ENCODE results near the gene FBXO31. TPM values are rescaled to one million over a fixed set of nuclear protein-coding genes. Genes with fewer than 3 reads are reported as not detected.

Gene FBXO31
- total RNA-seq, 2 donors from 2014 or later = 39.5 to 65.8 TPM

- no peak for DNase-seq (ENCODE audit: low spot score)
- H3K36me3 ChIP-seq = no peaks in the 10 kb centered on the region
- H3K4me1 ChIP-seq (replicated peaks) = no peaks in the 10 kb centered on the region
- H3K27me3 ChIP-seq (replicated peaks; ENCODE audit: insufficient read depth) = no peaks in the 10 kb centered on the region
- 88% methylated on average over 5 of the region's 5 CpGs for WGBS
- no peaks in the 10 kb centered on the region for H3K9me3 ChIP-seq
- H3K27ac ChIP-seq = no peak overlapping the region
- no peak overlapping the region for H3K4me3 ChIP-seq
- intact Hi-C loops (cut with DNase I) = loop anchor here (10.0 kb wide), 1 partner anchor 185 kb away; the partner anchor contains the start of gene ZCCHC14
- TF ChIP-seq POLR2AphosphoS5 (IDR thresholded peaks at IDR 0.05) (no peak), POLR2A (IDR thresholded peaks at IDR 0.05) (no peak)
- TF ChIP-seq, protein P1, sequence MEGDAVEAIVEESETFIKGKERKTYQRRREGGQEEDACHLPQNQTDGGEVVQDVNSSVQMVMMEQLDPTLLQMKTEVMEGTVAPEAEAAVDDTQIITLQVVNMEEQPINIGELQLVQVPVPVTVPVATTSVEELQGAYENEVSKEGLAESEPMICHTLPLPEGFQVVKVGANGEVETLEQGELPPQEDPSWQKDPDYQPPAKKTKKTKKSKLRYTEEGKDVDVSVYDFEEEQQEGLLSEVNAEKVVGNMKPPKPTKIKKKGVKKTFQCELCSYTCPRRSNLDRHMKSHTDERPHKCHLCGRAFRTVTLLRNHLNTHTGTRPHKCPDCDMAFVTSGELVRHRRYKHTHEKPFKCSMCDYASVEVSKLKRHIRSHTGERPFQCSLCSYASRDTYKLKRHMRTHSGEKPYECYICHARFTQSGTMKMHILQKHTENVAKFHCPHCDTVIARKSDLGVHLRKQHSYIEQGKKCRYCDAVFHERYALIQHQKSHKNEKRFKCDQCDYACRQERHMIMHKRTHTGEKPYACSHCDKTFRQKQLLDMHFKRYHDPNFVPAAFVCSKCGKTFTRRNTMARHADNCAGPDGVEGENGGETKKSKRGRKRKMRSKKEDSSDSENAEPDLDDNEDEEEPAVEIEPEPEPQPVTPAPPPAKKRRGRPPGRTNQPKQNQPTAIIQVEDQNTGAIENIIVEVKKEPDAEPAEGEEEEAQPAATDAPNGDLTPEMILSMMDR (IDR thresholded peaks at IDR 0.05) = no peak
These were observed 73.7 kb downstream of the FBXO31 start for GRCh38 chr16:87309620-87310525.

GRCh38 chr16:87308826-87309225 lies 74.8 kb downstream of the FBXO31 start:
- 95% methylated on average over 4 of the region's 4 CpGs for WGBS
- no peaks in the 10 kb centered on the region for H3K9me3 ChIP-seq
- TF ChIP-seq POLR2A (IDR thresholded peaks at IDR 0.05) (no peak), POLR2AphosphoS5 (IDR thresholded peaks at IDR 0.05) (no peak)
- TF ChIP-seq, protein P1 (IDR thresholded peaks at IDR 0.05) = no peak
- H3K27me3 ChIP-seq (replicated peaks; ENCODE audit: insufficient read depth) = no peaks in the 10 kb centered on the region
- no peak for DNase-seq (ENCODE audit: low spot score)
- no peak overlapping the region for H3K4me3 ChIP-seq
- H3K36me3 ChIP-seq = no peaks in the 10 kb centered on the region
- no peak overlapping the region for H3K27ac ChIP-seq
- intact Hi-C loops (cut with DNase I) = no loop called here
- H3K4me1 ChIP-seq (replicated peaks) = no peaks in the 10 kb centered on the region

GRCh38 chr16:87306516-87306915 lies 77.1 kb downstream of the FBXO31 start:
- no peaks in the 10 kb centered on the region for H3K9me3 ChIP-seq
- no peaks in the 10 kb centered on the region for H3K4me1 ChIP-seq (replicated peaks)
- 78% methylated on average over 3 of the region's 3 CpGs for WGBS
- no peak for DNase-seq (ENCODE audit: low spot score)
- H3K4me3 ChIP-seq = no peak overlapping the region
- intact Hi-C loops (cut with DNase I) = no loop called here
- no peaks in the 10 kb centered on the region for H3K36me3 ChIP-seq
- TF ChIP-seq, protein P1 (IDR thresholded peaks at IDR 0.05) = no peak
- TF ChIP-seq POLR2AphosphoS5 (IDR thresholded peaks at IDR 0.05) (no peak), POLR2A (IDR thresholded peaks at IDR 0.05) (no peak)
- H3K27me3 ChIP-seq (replicated peaks; ENCODE audit: insufficient read depth) = no peaks in the 10 kb centered on the region
- no peak overlapping the region for H3K27ac ChIP-seq

DNA sequence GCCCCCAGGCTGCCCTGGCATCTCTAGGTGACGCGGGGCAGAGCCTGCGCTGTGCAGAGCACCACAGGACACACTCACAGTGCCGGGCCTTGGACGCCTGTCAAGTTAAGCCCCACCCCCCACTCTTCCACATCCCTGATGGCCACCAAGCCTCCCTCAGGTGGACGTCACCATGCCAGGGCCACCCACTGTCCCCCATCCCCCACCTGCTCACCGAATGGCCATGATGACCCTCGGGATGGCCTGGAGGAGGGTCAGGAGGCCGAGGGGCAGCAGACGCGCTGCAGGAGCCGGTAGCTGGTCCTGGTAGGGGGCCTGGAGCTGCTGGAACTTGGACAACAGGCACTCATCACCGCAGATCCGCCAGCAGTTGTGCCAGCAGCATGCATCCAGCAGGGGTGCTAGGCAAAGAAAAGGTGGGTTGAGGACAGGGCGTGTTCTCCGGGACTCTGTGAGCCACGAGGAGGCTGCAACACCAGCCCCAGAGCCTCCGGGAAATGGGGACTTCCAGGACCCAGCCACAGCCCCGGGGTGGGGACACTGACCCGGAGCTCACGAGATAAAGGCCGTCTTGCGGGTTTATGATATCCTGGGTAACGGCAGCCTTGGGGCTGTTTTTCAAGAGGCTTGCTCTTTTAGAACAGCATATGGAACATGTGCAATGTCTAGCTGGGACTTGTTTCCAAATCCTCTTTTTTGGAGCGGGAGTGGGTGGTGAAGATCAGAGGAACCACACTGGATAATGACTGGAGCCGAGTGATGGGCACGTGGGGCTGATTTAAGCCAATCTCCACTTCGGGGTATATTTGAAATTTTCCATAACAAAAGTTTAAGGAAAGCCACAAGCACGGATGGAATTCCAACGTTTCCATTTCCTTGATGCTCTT lies 77.8 kb downstream of the FBXO31 start:
- intact Hi-C loops (cut with DNase I) = no loop called here
- no peak overlapping the region for H3K4me3 ChIP-seq
- H3K27ac ChIP-seq = no peak overlapping the region
- no peaks in the 10 kb centered on the region for H3K36me3 ChIP-seq
- TF ChIP-seq POLR2A (IDR thresholded peaks at IDR 0.05) (no peak), POLR2AphosphoS5 (IDR thresholded peaks at IDR 0.05) (no peak)
- TF ChIP-seq, protein P1 (IDR thresholded peaks at IDR 0.05) = no peak
- 57% methylated on average over 30 of the region's 30 CpGs for WGBS
- DNase-seq (ENCODE audit: low spot score) = no peak
- no peaks in the 10 kb centered on the region for H3K9me3 ChIP-seq
- H3K27me3 ChIP-seq (replicated peaks; ENCODE audit: insufficient read depth) = no peaks in the 10 kb centered on the region
- no peaks in the 10 kb centered on the region for H3K4me1 ChIP-seq (replicated peaks)
